K562 (cell line): ENCODE data around the gene CIAO1. TPM values are rescaled to one million over a fixed set of nuclear protein-coding genes. Genes with fewer than 3 reads are reported as not detected.
A peak's percentile ranks its signal among the peaks of the same experiment; 100 is the strongest.

ENCODE experiments used
- CHD1 ChIP-seq: fragments of 200-600 bp; sonication (generic); IDR thresholded peaks from one replicate; pipeline ENCODE4 v1.6.1; 2012; ENCODE audit warnings: mild to moderate bottlenecking, moderate library complexity, low read length, inconsistent platforms
- ESRRB ChIP-seq: fragments of 250-450 bp; sonication (Bioruptor Pico); IDR thresholded peaks from 2 replicates; pipeline ENCODE4 v1.5.0; 2020; ENCODE audit warnings: mild to moderate bottlenecking, moderate library complexity, borderline replicate concordance
- IFI16 ChIP-seq: fragments of 250-450 bp; sonication (Bioruptor Pico); IDR thresholded peaks from 2 replicates; pipeline ENCODE4 v2.1.2; 2022; ENCODE audit warnings: mild to moderate bottlenecking, inconsistent platforms
- ILK ChIP-seq: fragments of 450-650 bp; IDR thresholded peaks from 2 replicates; pipeline ENCODE4 v1.6.1; 2016; ENCODE audit warnings: missing genetic modification characterization, low read depth, mild to moderate bottlenecking, missing compliant biosample characterization, moderate library complexity, borderline replicate concordance
- KDM5B ChIP-seq: fragments of 200-600 bp; sonication (generic); IDR thresholded peaks from 2 replicates; pipeline ENCODE4 v1.6.1; 2012; ENCODE audit warnings: low read depth, mild to moderate bottlenecking, moderate library complexity, low read length, control low read depth, inconsistent platforms; ENCODE audit not compliant: insufficient replicate concordance
- NR3C1 ChIP-seq: sonication (generic); formaldehyde crosslinking; IDR thresholded peaks from 2 replicates; pipeline ENCODE4 v1.8.1; 2022; ENCODE audit warnings: missing genetic modification reagents
- PCBP2 ChIP-seq: fragments of 200-400 bp; formaldehyde crosslinking; IDR thresholded peaks from 2 replicates; pipeline ENCODE4 v1.6.1; 2018; ENCODE audit warnings: low read length, low read depth, mild to moderate bottlenecking, moderate library complexity; ENCODE audit not compliant: poor library complexity, severe bottlenecking
- PML ChIP-seq: IDR thresholded peaks from 2 replicates; pipeline ENCODE4 v1.6.1; 2012; ENCODE audit warnings: low read length, inconsistent platforms
- RAD51 ChIP-seq: fragments of 450-650 bp; IDR thresholded peaks from 2 replicates; pipeline ENCODE4 v1.7.1; 2016; ENCODE audit warnings: low read depth, mild to moderate bottlenecking, borderline replicate concordance
- RBM14 ChIP-seq: fragments of 200-400 bp; formaldehyde crosslinking; IDR thresholded peaks from 2 replicates; pipeline ENCODE4 v1.6.1; 2018; ENCODE audit warnings: low read depth, mild to moderate bottlenecking, low read length, moderate library complexity, borderline replicate concordance; ENCODE audit not compliant: insufficient read depth
- SMAD4 ChIP-seq: fragments of 250-450 bp; sonication (Bioruptor Pico); conservative IDR thresholded peaks from 2 replicates; pipeline ENCODE4 v1.8.0; 2021; ENCODE audit warnings: inconsistent platforms, mild to moderate bottlenecking, moderate library complexity
- TBP ChIP-seq: optimal IDR thresholded peaks from 2 replicates; pipeline ENCODE3; 2011; ENCODE audit warnings: low read depth, low read length, improper control_type of control experiment
- ZFX ChIP-seq: sonication (generic); formaldehyde crosslinking; IDR thresholded peaks from 2 replicates; pipeline ENCODE4 v1.8.0; 2022; ENCODE audit warnings: mild to moderate bottlenecking, missing genetic modification reagents, moderate library complexity
- ZNF146 ChIP-seq: IDR thresholded peaks from one replicate; pipeline ENCODE4 v1.6.1; 2018; ENCODE audit warnings: missing compliant biosample characterization; ENCODE audit not compliant: unreplicated experiment
- ZNF584 ChIP-seq: fragments of 200-800 bp; sonication (Bioruptor generic); IDR thresholded peaks from 2 replicates; pipeline ENCODE4 v1.6.1; 2016; ENCODE audit warnings: low read depth, mild to moderate bottlenecking, missing genetic modification characterization, missing compliant biosample characterization
- ZNF75A ChIP-seq: fragments of 450-650 bp; formaldehyde crosslinking; IDR thresholded peaks from 2 replicates; pipeline ENCODE4 v1.4.0; 2020; ENCODE audit warnings: mild to moderate bottlenecking
- polyA plus RNA-seq, 8 experiments: library from polyadenylated mRNA; depleted of rRNA in 4 of 8; stranded (reverse) in 5 of 8; unstranded in 3 of 8; fragments of >200 nt; fragmentation: Nextera tagmentation in 2 of 8; fragmentation: Illumina TruSeq in 1 of 8; extraction: Ambion mirVana in 2 of 8; extraction: Trizol in 1 of 8; gene quantifications; 2 replicates each; pipeline versions ENCODE4 v1.2.1 to v1.2.3, GENCODE V29; 2011 to 2014; ENCODE audit warnings: inconsistent platforms in 1 of 8, missing spikeins in 1 of 8
- total RNA-seq, 7 experiments: library from RNA; depleted of rRNA in 6 of 7; stranded (reverse); fragments of >200 nt in 6 of 7; fragmentation: Illumina TruSeq in 2 of 7; extraction: Trizol in 2 of 7; gene quantifications; 2 replicates each; pipeline versions ENCODE4 v1.2.1 to v1.2.3, GENCODE V29; 2011 to 2021; ENCODE audit warnings: low replicate concordance in 1 of 7
- TF ChIP-seq, protein P1 (sequence below): fragments of 150-350 bp; conservative IDR thresholded peaks from 2 replicates; pipeline ENCODE4 v1.6.1; 2014; ENCODE audit warnings: low read length
- TF ChIP-seq, protein P2 (sequence below): fragments of 250-450 bp; sonication (Bioruptor Pico); IDR thresholded peaks from 2 replicates; pipeline ENCODE4 v1.4.0; 2020; ENCODE audit warnings: mild to moderate bottlenecking
- TF ChIP-seq, protein P3 (sequence below): sonication (generic); formaldehyde crosslinking; IDR thresholded peaks from 2 replicates; pipeline ENCODE4 v1.8.0; 2022; ENCODE audit warnings: mild to moderate bottlenecking, low read depth, missing genetic modification reagents
- TF ChIP-seq, protein P4 (sequence below): fragments of 250-450 bp; sonication (Bioruptor Pico); IDR thresholded peaks from 2 replicates; pipeline ENCODE4 v1.8.0; 2021; ENCODE audit warnings: moderate library complexity, mild to moderate bottlenecking, inconsistent platforms
- TF ChIP-seq, protein P5 (sequence below): fragments of 250-450 bp; sonication (Bioruptor Pico); IDR thresholded peaks from 2 replicates; pipeline ENCODE4 v1.9.0; 2021; ENCODE audit warnings: mild to moderate bottlenecking

Gene CIAO1
- total and polyA plus RNA-seq, 9 of the 15 experiments (the other 6 are each of a cell fraction or from before 2014, with no cell fraction given), result 11.4 to 156 (median 92.8) TPM

DNA sequence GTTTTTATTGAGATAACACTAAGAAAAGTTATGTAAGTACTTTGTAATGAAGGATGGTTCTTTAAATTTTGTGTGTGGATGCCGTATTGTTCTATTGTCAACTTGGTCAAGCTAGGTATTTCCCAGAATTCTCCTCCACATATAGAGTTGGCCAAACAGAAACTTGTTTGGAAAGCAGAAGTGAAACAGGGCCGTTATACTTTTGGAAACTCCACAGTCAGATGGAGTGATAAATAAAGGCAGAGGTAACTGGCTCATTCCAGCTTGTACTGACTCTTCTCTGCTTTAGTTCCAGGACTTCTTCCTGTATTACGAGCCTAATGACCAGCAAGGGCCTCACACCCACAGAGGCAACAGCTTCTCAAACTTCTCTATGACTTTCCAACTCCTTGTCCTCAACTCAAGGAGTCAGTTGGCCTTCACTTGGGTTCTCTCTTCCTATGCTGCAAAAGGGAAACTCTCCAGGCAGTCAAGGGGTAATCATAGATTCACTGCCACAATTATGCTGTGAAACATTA, 41.0 kb upstream of the CIAO1 start (continued):
- TF ChIP-seq, protein P1, sequence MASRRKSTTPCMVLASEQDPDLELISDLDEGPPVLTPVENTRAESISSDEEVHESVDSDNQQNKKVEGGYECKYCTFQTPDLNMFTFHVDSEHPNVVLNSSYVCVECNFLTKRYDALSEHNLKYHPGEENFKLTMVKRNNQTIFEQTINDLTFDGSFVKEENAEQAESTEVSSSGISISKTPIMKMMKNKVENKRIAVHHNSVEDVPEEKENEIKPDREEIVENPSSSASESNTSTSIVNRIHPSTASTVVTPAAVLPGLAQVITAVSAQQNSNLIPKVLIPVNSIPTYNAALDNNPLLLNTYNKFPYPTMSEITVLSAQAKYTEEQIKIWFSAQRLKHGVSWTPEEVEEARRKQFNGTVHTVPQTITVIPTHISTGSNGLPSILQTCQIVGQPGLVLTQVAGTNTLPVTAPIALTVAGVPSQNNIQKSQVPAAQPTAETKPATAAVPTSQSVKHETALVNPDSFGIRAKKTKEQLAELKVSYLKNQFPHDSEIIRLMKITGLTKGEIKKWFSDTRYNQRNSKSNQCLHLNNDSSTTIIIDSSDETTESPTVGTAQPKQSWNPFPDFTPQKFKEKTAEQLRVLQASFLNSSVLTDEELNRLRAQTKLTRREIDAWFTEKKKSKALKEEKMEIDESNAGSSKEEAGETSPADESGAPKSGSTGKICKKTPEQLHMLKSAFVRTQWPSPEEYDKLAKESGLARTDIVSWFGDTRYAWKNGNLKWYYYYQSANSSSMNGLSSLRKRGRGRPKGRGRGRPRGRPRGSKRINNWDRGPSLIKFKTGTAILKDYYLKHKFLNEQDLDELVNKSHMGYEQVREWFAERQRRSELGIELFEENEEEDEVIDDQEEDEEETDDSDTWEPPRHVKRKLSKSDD, result no peak
- TF ChIP-seq, protein P2, sequence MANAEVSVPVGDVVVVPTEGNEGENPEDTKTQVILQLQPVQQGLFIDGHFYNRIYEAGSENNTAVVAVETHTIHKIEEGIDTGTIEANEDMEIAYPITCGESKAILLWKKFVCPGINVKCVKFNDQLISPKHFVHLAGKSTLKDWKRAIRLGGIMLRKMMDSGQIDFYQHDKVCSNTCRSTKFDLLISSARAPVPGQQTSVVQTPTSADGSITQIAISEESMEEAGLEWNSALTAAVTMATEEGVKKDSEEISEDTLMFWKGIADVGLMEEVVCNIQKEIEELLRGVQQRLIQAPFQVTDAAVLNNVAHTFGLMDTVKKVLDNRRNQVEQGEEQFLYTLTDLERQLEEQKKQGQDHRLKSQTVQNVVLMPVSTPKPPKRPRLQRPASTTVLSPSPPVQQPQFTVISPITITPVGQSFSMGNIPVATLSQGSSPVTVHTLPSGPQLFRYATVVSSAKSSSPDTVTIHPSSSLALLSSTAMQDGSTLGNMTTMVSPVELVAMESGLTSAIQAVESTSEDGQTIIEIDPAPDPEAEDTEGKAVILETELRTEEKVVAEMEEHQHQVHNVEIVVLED (CRISPR knock-in tag), result 0 out of 2 replicates have a peak, but pooled peaks have one; percentile 17
- TF ChIP-seq ZFX (CRISPR knock-in tag), result peak; percentile 64
- TF ChIP-seq TBP, result no peak
- TF ChIP-seq ESRRB (CRISPR knock-in tag), result no peak
- TF ChIP-seq, protein P3, sequence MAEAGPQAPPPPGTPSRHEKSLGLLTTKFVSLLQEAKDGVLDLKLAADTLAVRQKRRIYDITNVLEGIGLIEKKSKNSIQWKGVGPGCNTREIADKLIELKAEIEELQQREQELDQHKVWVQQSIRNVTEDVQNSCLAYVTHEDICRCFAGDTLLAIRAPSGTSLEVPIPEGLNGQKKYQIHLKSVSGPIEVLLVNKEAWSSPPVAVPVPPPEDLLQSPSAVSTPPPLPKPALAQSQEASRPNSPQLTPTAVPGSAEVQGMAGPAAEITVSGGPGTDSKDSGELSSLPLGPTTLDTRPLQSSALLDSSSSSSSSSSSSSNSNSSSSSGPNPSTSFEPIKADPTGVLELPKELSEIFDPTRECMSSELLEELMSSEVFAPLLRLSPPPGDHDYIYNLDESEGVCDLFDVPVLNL, result no peak
- peak; percentile 41; the same call in 1 of the 2 replicates for TF ChIP-seq ILK (tag)
- TF ChIP-seq NR3C1 (CRISPR knock-in tag), result no peak
- TF ChIP-seq, protein P4, sequence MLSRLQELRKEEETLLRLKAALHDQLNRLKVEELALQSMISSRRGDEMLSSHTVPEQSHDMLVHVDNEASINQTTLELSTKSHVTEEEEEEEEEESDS (CRISPR knock-in tag), result no peak
- TF ChIP-seq RBM14, result no peak
- TF ChIP-seq CHD1, result no peak
- TF ChIP-seq RAD51, result no peak
- peak; percentile 84 for TF ChIP-seq ZNF584 (CRISPR knock-in tag)
- peak; percentile 31; the same call in 1 of the 2 replicates for TF ChIP-seq PML
- no peak for TF ChIP-seq KDM5B
- peak; percentile 87 for TF ChIP-seq SMAD4 (CRISPR knock-in tag)
- TF ChIP-seq PCBP2, result no peak
- no peak for TF ChIP-seq ZNF146
- TF ChIP-seq ZNF75A (CRISPR knock-in tag), result peak; percentile 76; the same call in 1 of the 2 replicates
- TF ChIP-seq IFI16 (CRISPR knock-in tag), result no peak
- TF ChIP-seq, protein P5, sequence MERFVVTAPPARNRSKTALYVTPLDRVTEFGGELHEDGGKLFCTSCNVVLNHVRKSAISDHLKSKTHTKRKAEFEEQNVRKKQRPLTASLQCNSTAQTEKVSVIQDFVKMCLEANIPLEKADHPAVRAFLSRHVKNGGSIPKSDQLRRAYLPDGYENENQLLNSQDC, result no peak
